Smooth muscle cell (in vitro differentiated cells): Measurements from ENCODE around the gene RFX8. TPM values are rescaled to one million over a fixed set of nuclear protein-coding genes. Genes with fewer than 3 reads are reported as not detected.

Experiments
- DNase-seq: peaks from one replicate; lab custom pipeline; 2025; ENCODE audit not compliant: unreplicated experiment; lab: John Stamatoyannopoulos, UW
- H2AFZ ChIP-seq: fragments of 200-600 bp; sonication (generic); 2 replicates; pipeline ENCODE4 v1.6.0; 2016; ENCODE audit warnings: antibody characterized with exemption, low read depth, mild to moderate bottlenecking
- H3F3A ChIP-seq: fragments of 200-600 bp; sonication (generic); 2 replicates; pipeline ENCODE4 v1.6.0; 2017; ENCODE audit warnings: antibody characterized with exemption, low read depth
- H3K27ac ChIP-seq: fragments of 200-600 bp; sonication (generic); 2 replicates; pipeline ENCODE4 v1.5.1; 2016; ENCODE audit warnings: low read depth, mild to moderate bottlenecking
- H3K27me3 ChIP-seq: fragments of 200-600 bp; sonication (generic); 2 replicates; pipeline ENCODE4 v1.6.1; 2016; ENCODE audit warnings: low read depth, mild to moderate bottlenecking
- H3K36me3 ChIP-seq: fragments of 200-600 bp; sonication (generic); 2 replicates; pipeline ENCODE4 v1.5.1; 2016; ENCODE audit warnings: low read depth
- H3K4me1 ChIP-seq: fragments of 200-600 bp; sonication (generic); 2 replicates; pipeline ENCODE4 v1.5.1; 2016; ENCODE audit warnings: low read depth
- H3K4me2 ChIP-seq: fragments of 200-600 bp; sonication (generic); 2 replicates; pipeline ENCODE4 v1.6.0; 2016; ENCODE audit warnings: mild to moderate bottlenecking
- H3K4me3 ChIP-seq: fragments of 200-600 bp; sonication (generic); 2 replicates; pipeline ENCODE4 v1.5.1; 2016; ENCODE audit warnings: mild to moderate bottlenecking
- H3K79me2 ChIP-seq: fragments of 200-600 bp; sonication (generic); 2 replicates; pipeline ENCODE4 v1.6.0; 2016; ENCODE audit warnings: low read depth, mild to moderate bottlenecking
- H3K9ac ChIP-seq: fragments of 200-600 bp; sonication (generic); 2 replicates; pipeline ENCODE4 v1.6.0; 2016; ENCODE audit warnings: low read depth
- H3K9me3 ChIP-seq: fragments of 200-600 bp; sonication (generic); replicated peaks from 2 replicates; pipeline ENCODE4 v1.5.1; 2016; ENCODE audit warnings: low read depth
- H4K20me1 ChIP-seq: fragments of 200-600 bp; sonication (generic); 2 replicates; pipeline ENCODE4 v1.6.0; 2016; ENCODE audit warnings: low read depth
- CTCF ChIP-seq: fragments of 200-600 bp; sonication (generic); IDR thresholded peaks from 2 replicates; pipeline ENCODE4 v1.5.1; 2017; ENCODE audit warnings: borderline replicate concordance, mild to moderate bottlenecking, antibody characterized with exemption; ENCODE audit not compliant: insufficient read depth, poor library complexity, severe bottlenecking
- WGBS: methylation state at CpG from one replicate; pipeline ENCODE4 v1.1.7; 2016; ENCODE audit warnings: low lambda C conversion rate; 5-methylcytosine and 5-hydroxymethylcytosine counted together
- polyA plus RNA-seq: library from polyadenylated mRNA; unstranded; fragments of >200 nt; fragmentation: Nextera tagmentation; extraction: Ambion mirVana; gene quantifications from 2 replicates; pipeline ENCODE4 v1.2.1, GENCODE V29; 2016
- total RNA-seq: library from RNA; depleted of rRNA; stranded (reverse); fragments of >200 nt; gene quantifications from 2 replicates; pipeline ENCODE4 v1.2.3, GENCODE V29; 2014

Gene RFX8
- total and polyA plus RNA-seq, 2 experiments from 2014 or later = 2.3 to 3.0 TPM

- Histone ChIP-seq H3K9ac (no peak overlapping the region), H2AFZ (no peak overlapping the region), H3K4me1 (no peaks in the 10 kb centered on the region), H3K9me3 (no peaks in the 10 kb centered on the region), H3K4me3 (no peak overlapping the region), H3K36me3 (no peaks in the 10 kb centered on the region), H3F3A (no peaks in the 10 kb centered on the region), H4K20me1 (no peaks in the 10 kb centered on the region), H3K4me2 (no peak overlapping the region), H3K79me2 (peaks cover 3% of the 10 kb centered on the region), H3K27ac (no peak overlapping the region), H3K27me3 (no peaks in the 10 kb centered on the region)
- DNase-seq = no peak
- 98% methylated on average over 2 of the region's 2 CpGs for WGBS
- no peak for TF ChIP-seq CTCF
Observed at GRCh38 chr2:101477556-101477955, 2.6 kb upstream of the RFX8 start.

- H3K4me3 ChIP-seq = no peak overlapping the region
- H3K36me3 ChIP-seq = no peaks in the 10 kb centered on the region
- WGBS = 97% methylated on average over 8 of the region's 8 CpGs
- no peaks in the 10 kb centered on the region for H4K20me1 ChIP-seq
- H2AFZ ChIP-seq = no peak overlapping the region
- H3K27ac ChIP-seq = no peak overlapping the region
- TF ChIP-seq CTCF = no peak
- peaks cover 12% of the 10 kb centered on the region for H3K79me2 ChIP-seq
- no peak overlapping the region for H3K4me2 ChIP-seq
- no peak overlapping the region for H3K9ac ChIP-seq
- H3K27me3 ChIP-seq = no peaks in the 10 kb centered on the region
- no peaks in the 10 kb centered on the region for H3F3A ChIP-seq
- no peak for DNase-seq
- H3K4me1 ChIP-seq = no peaks in the 10 kb centered on the region
- no peaks in the 10 kb centered on the region for H3K9me3 ChIP-seq
Observed at GRCh38 chr2:101476605-101477208, 1.8 kb upstream of the RFX8 start.

- DNase-seq = peak; percentile 29
- peaks cover 12% of the 10 kb centered on the region for H3K79me2 ChIP-seq
- no peak for TF ChIP-seq CTCF
Observed at GRCh38 chr2:101473911-101474701, 806 bp downstream of the RFX8 start.

GRCh38 chr2:101473591-101473910 is 1.4 kb downstream of the RFX8 start:
- Histone ChIP-seq H4K20me1 (no peaks in the 10 kb centered on the region), H3K27me3 (no peaks in the 10 kb centered on the region), H2AFZ (peak overlapping the region; percentile 86), H3K79me2 (peaks cover 12% of the 10 kb centered on the region), H3F3A (no peaks in the 10 kb centered on the region), H3K9me3 (no peaks in the 10 kb centered on the region), H3K27ac (peak overlapping the region; percentile 93), H3K4me3 (peak overlapping the region; percentile 67), H3K36me3 (no peaks in the 10 kb centered on the region), H3K4me1 (no peaks in the 10 kb centered on the region), H3K4me2 (peak overlapping the region; percentile 93), H3K9ac (peak overlapping the region; percentile 63)
- no peak for DNase-seq
- no peak for TF ChIP-seq CTCF
- 34% methylated on average over 3 of the region's 3 CpGs for WGBS

More at GRCh38 chr2:101473911-101474701, 806 bp downstream of the RFX8 start:
- no peaks in the 10 kb centered on the region for H3F3A ChIP-seq
- 2% methylated on average over 81 of the region's 92 CpGs for WGBS
- H3K4me3 ChIP-seq = peak overlapping the region; percentile 67
- no peaks in the 10 kb centered on the region for H3K9me3 ChIP-seq
- peak overlapping the region; percentile 93 for H3K4me2 ChIP-seq
- H2AFZ ChIP-seq = peak overlapping the region; percentile 86
- no peaks in the 10 kb centered on the region for H3K36me3 ChIP-seq
- H3K27me3 ChIP-seq = no peaks in the 10 kb centered on the region
- H4K20me1 ChIP-seq = no peaks in the 10 kb centered on the region
- H3K9ac ChIP-seq = peak overlapping the region; percentile 63
- peak overlapping the region; percentile 93 for H3K27ac ChIP-seq
- H3K4me1 ChIP-seq = no peaks in the 10 kb centered on the region
